ENCODE measurements around the gene ANAPC4.

- TF ChIP-seq CTCF (IDR thresholded peaks at IDR 0.05) (no peak), POLR2A (IDR thresholded peaks at IDR 0.05) (no peak)
Measured at GRCh38 chr4:25383647-25384046, 6.6 kb downstream of the ANAPC4 start.
